Spleen (tissue), 11 donors: ENCODE results near the gene RAB11FIP5. TPM values are rescaled to one million over a fixed set of nuclear protein-coding genes. Genes with fewer than 3 reads are reported as not detected.

ENCODE experiments used
- DNase-seq: peaks from one replicate; pipeline ENCODE4 v3.0.0-alpha.2; 2020
- H3K27ac ChIP-seq, 8 donors: fragments of 200-600 bp; sonication (generic) in 7 of 8; 1 replicate in 4 of 8; 2 replicates in 4 of 8; pipeline versions ENCODE4 v1.5.0 to v1.8.0; 2016 to 2021; ENCODE audit warnings: inconsistent platforms in 4 of 8, mild to moderate bottlenecking in 4 of 8, moderate library complexity in 1 of 8
- H3K27me3 ChIP-seq, 7 donors: fragments of 200-600 bp; sonication (generic) in 6 of 7; replicated peaks in 1 of 7; 1 replicate in 4 of 7; 2 replicates in 3 of 7; pipeline versions ENCODE4 v1.5.0 to v1.8.0; 2016 to 2021; ENCODE audit warnings: inconsistent platforms in 3 of 7, mild to moderate bottlenecking in 1 of 7
- H3K36me3 ChIP-seq, 6 donors: fragments of 200-600 bp; sonication (generic) in 5 of 6; 1 replicate in 4 of 6; 2 replicates in 2 of 6; pipeline versions ENCODE4 v1.5.0 to v1.8.0; 2016 to 2021; ENCODE audit warnings: inconsistent platforms in 2 of 6
- H3K4me1 ChIP-seq, 6 donors: fragments of 200-600 bp; sonication (generic) in 5 of 6; 1 replicate in 3 of 6; 2 replicates in 3 of 6; pipeline versions ENCODE4 v1.5.0 to v1.8.0; 2016 to 2021; ENCODE audit warnings: inconsistent platforms in 3 of 6
- H3K4me3 ChIP-seq, 8 donors: fragments of 200-600 bp; sonication (generic) in 7 of 8; 1 replicate in 4 of 8; 2 replicates in 4 of 8; pipeline versions ENCODE4 v1.5.0 to v1.8.0; 2016 to 2021; ENCODE audit warnings: inconsistent platforms in 4 of 8, mild to moderate bottlenecking in 4 of 8, moderate library complexity in 2 of 8
- H3K9me3 ChIP-seq, 8 donors: fragments of 200-600 bp; sonication (generic) in 7 of 8; 1 replicate in 4 of 8; 2 replicates in 4 of 8; pipeline versions ENCODE4 v1.5.0 to v1.8.0; 2016 to 2021; ENCODE audit warnings: inconsistent platforms in 4 of 8
- POLR2A ChIP-seq, 3 donors: fragments of 450-650 bp; IDR thresholded peaks; one replicate each; pipeline ENCODE4 v1.5.1; 2017; ENCODE audit warnings: antibody characterized with exemption in 3 of 3, mild to moderate bottlenecking in 1 of 3
- POLR2AphosphoS5 ChIP-seq, 3 donors: sonication (generic); formaldehyde crosslinking; IDR thresholded peaks; one replicate each; pipeline ENCODE4 v1.5.1; 2017; ENCODE audit warnings: antibody characterized with exemption in 3 of 3
- WGBS, 5 donors: extraction: QIAGEN DNeasy Blood & Tissue Kit in 3 of 5; methylation state at CpG; one replicate each; pipeline versions ENCODE4 v1.1.5 to v1.1.7; 2013 to 2018; 5-methylcytosine and 5-hydroxymethylcytosine counted together
- intact Hi-C: fragments of 100-400 bp; cut with DNase I; formaldehyde crosslinking; loops from one replicate; pipeline ENCODE4 v1.15.0; 2023; ENCODE audit warnings: low total_unique reads
- polyA plus RNA-seq, 3 donors: library from polyadenylated mRNA; stranded (reverse); fragments of 200-250 nt; gene quantifications; one replicate each; pipeline ENCODE4 v1.2.1, GENCODE V29; 2013
- total RNA-seq, 7 donors: library from RNA; depleted of rRNA in 3 of 7; stranded (reverse); fragments of >200 nt in 3 of 7; fragmentation: NEBNext Ultra II Directional in 4 of 7; extraction: Animal tissue kit (Norgen Biotek cat#: 25700) in 4 of 7; gene quantifications; one replicate each; pipeline versions ENCODE4 v1.1.0 to v1.2.1, GENCODE V29; 2016 to 2021
- TF ChIP-seq, protein P1 (sequence below), 11 experiments: fragments of 200-600 bp in 7 of 11; fragments of 450-650 bp in 4 of 11; sonication (generic) in 4 of 11; IDR thresholded peaks in 8 of 11; conservative IDR thresholded peaks in 3 of 11; 1 replicate in 7 of 11; 2 replicates in 4 of 11; pipeline versions ENCODE4 v1.4.0 to v1.8.0; 2016 to 2021; ENCODE audit warnings: antibody characterized with exemption in 11 of 11, inconsistent platforms in 4 of 11, mild to moderate bottlenecking in 1 of 11
- donor health status: healthy with polysubstance abuse.
- donor health status: DM: no; HTN: no; CAD: no; lungs with moderate emphysema.
- donor health status: DM: no; HTN: no; CAD: no.
- donor health status: Bipolar disorder and iron deficiency.
- donor health status: healthy.
- donor health status: DM: no; HTN: no; CAD: no.
- donor health status: DM: yes; HTN: yes; CAD: no.

The RAB11FIP5 gene
- total and polyA plus RNA-seq, 10 donors, result 9.5 to 127 (median 71.5) TPM

DNA sequence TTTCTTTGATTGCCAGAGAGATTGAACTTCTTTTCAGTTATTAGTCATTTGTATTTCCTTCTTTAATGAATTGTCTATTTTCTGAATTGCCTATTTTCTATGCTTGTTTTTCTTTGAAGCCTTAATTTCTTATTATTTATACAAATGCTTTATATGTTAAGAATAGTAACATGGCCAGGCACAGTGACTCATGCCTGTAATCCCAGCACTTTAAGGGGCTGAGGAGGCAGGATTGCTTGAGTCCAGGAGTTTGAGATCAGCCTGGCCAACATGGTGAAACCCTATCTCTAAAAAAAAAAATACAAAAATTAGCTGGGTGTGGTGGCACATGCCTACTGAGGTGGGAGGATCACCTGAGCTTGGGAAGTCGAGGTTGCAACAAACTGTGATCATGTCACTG is 4.7 kb upstream of the RAB11FIP5 start:
- Histone ChIP-seq H3K27ac (no peak overlapping the region), H3K9me3 (no peaks in the 10 kb centered on the region), H3K4me3 (no peak overlapping the region), H3K36me3 (no peaks in the 10 kb centered on the region), H3K4me1 (peaks cover 0 to 10% (median 8%) of the 10 kb centered on the region in 6 donors), H3K27me3 (peaks cover 0 to 13% (median 0%) of the 10 kb centered on the region in 7 donors)
- TF ChIP-seq POLR2AphosphoS5 (IDR thresholded peaks at IDR 0.05), result no peak
- TF ChIP-seq POLR2A (IDR thresholded peaks at IDR 0.05), result no peak
- TF ChIP-seq, protein P1, sequence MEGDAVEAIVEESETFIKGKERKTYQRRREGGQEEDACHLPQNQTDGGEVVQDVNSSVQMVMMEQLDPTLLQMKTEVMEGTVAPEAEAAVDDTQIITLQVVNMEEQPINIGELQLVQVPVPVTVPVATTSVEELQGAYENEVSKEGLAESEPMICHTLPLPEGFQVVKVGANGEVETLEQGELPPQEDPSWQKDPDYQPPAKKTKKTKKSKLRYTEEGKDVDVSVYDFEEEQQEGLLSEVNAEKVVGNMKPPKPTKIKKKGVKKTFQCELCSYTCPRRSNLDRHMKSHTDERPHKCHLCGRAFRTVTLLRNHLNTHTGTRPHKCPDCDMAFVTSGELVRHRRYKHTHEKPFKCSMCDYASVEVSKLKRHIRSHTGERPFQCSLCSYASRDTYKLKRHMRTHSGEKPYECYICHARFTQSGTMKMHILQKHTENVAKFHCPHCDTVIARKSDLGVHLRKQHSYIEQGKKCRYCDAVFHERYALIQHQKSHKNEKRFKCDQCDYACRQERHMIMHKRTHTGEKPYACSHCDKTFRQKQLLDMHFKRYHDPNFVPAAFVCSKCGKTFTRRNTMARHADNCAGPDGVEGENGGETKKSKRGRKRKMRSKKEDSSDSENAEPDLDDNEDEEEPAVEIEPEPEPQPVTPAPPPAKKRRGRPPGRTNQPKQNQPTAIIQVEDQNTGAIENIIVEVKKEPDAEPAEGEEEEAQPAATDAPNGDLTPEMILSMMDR (IDR thresholded peaks at IDR 0.05 in 8 of 11, conservative IDR thresholded peaks at IDR 0.05 in 3 of 11), result no peak
- DNase-seq, result no peak
- 63 to 94% (median 78%) methylated on average over 1 of the region's 1 CpG for WGBS, 5 donors
- intact Hi-C loops, result no loop called here

DNA sequence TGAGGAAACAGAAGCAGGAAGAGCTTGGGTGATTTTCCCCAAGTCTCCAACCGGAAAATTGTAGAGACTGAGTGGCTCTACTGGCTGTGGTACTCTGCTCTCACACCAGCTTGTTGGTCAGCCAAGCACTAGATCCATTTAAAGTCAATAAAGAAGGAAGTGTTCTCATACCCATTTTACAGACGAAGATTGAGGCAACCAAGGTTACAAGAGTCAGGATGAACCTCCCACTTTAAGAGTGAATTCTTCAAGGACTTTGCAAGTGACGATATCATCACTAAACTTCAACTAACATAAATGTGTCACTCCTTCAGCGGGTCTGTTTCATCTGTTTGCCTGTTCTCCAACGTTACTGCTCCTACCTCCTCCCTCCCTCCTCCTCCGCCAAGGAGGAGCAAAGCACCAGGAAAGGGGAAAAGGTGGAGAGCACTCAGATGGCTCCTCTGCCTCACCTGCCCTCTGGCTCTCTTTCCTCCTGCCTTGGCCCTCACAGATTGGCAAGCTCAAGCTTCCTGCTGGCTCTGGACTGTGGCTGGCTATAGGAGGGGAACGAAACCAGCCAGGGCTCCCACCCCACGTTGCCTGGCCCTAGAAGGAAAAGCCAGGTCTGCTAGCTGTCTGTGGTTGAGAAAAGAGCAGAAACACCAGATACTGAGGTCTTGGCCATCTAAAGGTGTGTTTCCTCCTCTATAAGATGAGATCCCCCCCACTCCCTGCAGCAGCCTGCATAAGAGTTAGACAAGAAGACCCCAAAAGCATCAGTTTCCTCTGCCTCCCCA is 3.6 kb upstream of the RAB11FIP5 start:
- Histone ChIP-seq H3K27ac (no peak overlapping the region), H3K9me3 (no peaks in the 10 kb centered on the region), H3K4me1 (peaks cover 2 to 21% (median 18%) of the 10 kb centered on the region in 6 donors), H3K36me3 (no peaks in the 10 kb centered on the region), H3K27me3 (peaks cover 0 to 23% (median 0%) of the 10 kb centered on the region in 7 donors), H3K4me3 (no peak overlapping the region)
- TF ChIP-seq POLR2A (IDR thresholded peaks at IDR 0.05) (no peak), POLR2AphosphoS5 (IDR thresholded peaks at IDR 0.05) (no peak)
- TF ChIP-seq, protein P1 (IDR thresholded peaks at IDR 0.05 in 8 of 11, conservative IDR thresholded peaks at IDR 0.05 in 3 of 11), result no peak
- intact Hi-C loops, result no loop called here
- no peak for DNase-seq
- 68 to 80% (median 74%) methylated on average over 7 to 8 of the region's 8 CpGs for WGBS, 5 donors

DNA sequence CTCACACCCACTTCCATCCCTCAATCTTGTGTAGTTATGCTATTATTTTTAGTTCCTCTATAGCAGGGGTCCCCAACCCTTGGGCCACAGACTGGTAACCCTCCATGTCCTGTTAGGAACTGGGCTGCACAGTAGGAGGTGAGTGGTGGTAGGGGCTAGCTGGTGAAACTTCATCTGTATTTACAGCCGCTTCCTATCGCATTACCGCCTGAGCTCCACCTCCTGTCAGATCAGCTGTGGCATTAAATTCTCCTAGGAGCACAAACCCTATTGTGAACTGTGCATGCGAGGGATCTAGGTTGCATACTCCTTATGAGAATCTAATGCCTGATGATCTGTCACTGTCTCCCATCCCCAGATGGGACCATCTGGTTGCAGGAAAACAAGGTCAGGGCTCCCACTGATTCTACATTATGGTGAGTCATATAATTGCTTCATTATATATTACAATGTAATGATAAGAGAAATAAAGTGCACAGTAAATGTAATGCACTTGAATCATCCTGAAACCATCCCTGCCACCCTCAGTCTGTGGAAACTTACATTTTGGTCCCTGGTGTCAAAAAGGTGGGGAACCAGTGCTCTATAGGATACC is 1.6 kb upstream of the RAB11FIP5 start:
- H3K4me1 ChIP-seq, result peaks cover 3 to 41% (median 28%) of the 10 kb centered on the region in 6 donors
- no peak overlapping the region for H3K27ac ChIP-seq
- H3K9me3 ChIP-seq, result no peaks in the 10 kb centered on the region
- H3K36me3 ChIP-seq, result no peaks in the 10 kb centered on the region
- intact Hi-C loops, result no loop called here
- peaks cover 0 to 32% (median 0%) of the 10 kb centered on the region in 7 donors for H3K27me3 ChIP-seq
- no peak for DNase-seq
- TF ChIP-seq, protein P1 (IDR thresholded peaks at IDR 0.05 in 8 of 11, conservative IDR thresholded peaks at IDR 0.05 in 3 of 11), result no peak
- H3K4me3 ChIP-seq, result no peak overlapping the region
- WGBS, 5 donors, result 85 to 91% (median 88%) methylated on average over 4 of the region's 4 CpGs
